Measurements from ENCODE around the gene EHBP1. TPM values are rescaled to one million over a fixed set of nuclear protein-coding genes. Genes with fewer than 3 reads are reported as not detected.

EHBP1 gene
- total and polyA plus RNA-seq, 2 experiments from 2014 or later: 27.2 to 47.9 TPM

DNA sequence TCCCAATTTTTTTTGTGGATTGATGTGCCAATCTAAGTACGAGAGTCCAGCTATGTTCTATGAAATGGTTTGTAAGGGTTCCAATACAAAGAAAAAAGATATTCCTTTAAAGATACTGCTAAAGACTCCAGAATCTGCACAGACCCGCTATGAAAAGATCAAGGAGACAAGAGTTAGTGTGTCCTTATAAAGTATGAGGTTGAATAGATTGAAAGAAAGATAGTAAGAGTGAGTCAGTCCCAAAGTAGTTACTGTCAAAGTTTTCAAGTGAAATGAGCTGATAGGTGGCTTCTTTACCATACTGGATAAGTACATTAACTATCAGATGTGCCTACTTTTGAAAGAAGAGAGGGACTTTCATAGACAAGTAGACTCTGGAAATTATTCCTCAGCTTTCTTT, 17.9 kb upstream of the EHBP1 start:
- Mint-ChIP-seq H3K27ac (no peak overlapping the region), H3K4me1 (no peaks in the 10 kb centered on the region), H3K36me3 (ENCODE audit: low read depth) (no peaks in the 10 kb centered on the region), H3K9me3 (no peaks in the 10 kb centered on the region), H3K4me3 (no peak overlapping the region), H3K27me3 (ENCODE audit: insufficient read depth, low read depth, poor library complexity) (peaks cover 3% of the 10 kb centered on the region)
- Histone ChIP-seq H3K27ac (ENCODE audit: low read depth) (no peak overlapping the region), H3F3A (replicated peaks; ENCODE audit: low read depth) (no peaks in the 10 kb centered on the region), H3K4me3 (no peak overlapping the region), H3K9me2 (ENCODE audit: insufficient read depth) (no peaks in the 10 kb centered on the region), H3K27me3 (ENCODE audit: insufficient read depth) (no peaks in the 10 kb centered on the region), H4K20me1 (replicated peaks; ENCODE audit: insufficient read depth) (no peaks in the 10 kb centered on the region), H3K79me2 (replicated peaks; ENCODE audit: insufficient read depth) (no peaks in the 10 kb centered on the region), H2AFZ (no peak overlapping the region), H3K4me1 (ENCODE audit: insufficient read depth) (no peaks in the 10 kb centered on the region), H3K36me3 (ENCODE audit: insufficient read depth) (no peaks in the 10 kb centered on the region), H3K4me2 (no peak overlapping the region)
- TF ChIP-seq ETS1 (IDR thresholded peaks at IDR 0.05) (no peak), CTCF (conservative IDR thresholded peaks at IDR 0.05; ENCODE audit: low read depth in 2 of 2) (no peak)
- ATAC-seq: no peak
- DNase-seq (ENCODE audit: low spot score): no peak

- H3K27me3 Mint-ChIP-seq (ENCODE audit: insufficient read depth, low read depth, poor library complexity): no peaks in the 10 kb centered on the region
- TF ChIP-seq NANOG (IDR thresholded peaks at IDR 0.05; ENCODE audit: borderline replicate concordance) (no peak), ETS1 (IDR thresholded peaks at IDR 0.05) (no peak), EZH2 (IDR thresholded peaks at IDR 0.05; ENCODE audit: low read depth, unreplicated experiment) (no peak), ZNF331 (CRISPR knock-in tag; IDR thresholded peaks at IDR 0.05; ENCODE audit: low read depth) (no peak), EZH2phosphoT487 (IDR thresholded peaks at IDR 0.05; ENCODE audit: unreplicated experiment) (no peak), POLR2AphosphoS5 (IDR thresholded peaks at IDR 0.05; ENCODE audit: low read depth) (no peak), JUNB (IDR thresholded peaks at IDR 0.05; ENCODE audit: unreplicated experiment) (no peak), CTCF (conservative IDR thresholded peaks at IDR 0.05; ENCODE audit: low read depth in 2 of 2) (no peak)
- TF ChIP-seq, protein P1, sequence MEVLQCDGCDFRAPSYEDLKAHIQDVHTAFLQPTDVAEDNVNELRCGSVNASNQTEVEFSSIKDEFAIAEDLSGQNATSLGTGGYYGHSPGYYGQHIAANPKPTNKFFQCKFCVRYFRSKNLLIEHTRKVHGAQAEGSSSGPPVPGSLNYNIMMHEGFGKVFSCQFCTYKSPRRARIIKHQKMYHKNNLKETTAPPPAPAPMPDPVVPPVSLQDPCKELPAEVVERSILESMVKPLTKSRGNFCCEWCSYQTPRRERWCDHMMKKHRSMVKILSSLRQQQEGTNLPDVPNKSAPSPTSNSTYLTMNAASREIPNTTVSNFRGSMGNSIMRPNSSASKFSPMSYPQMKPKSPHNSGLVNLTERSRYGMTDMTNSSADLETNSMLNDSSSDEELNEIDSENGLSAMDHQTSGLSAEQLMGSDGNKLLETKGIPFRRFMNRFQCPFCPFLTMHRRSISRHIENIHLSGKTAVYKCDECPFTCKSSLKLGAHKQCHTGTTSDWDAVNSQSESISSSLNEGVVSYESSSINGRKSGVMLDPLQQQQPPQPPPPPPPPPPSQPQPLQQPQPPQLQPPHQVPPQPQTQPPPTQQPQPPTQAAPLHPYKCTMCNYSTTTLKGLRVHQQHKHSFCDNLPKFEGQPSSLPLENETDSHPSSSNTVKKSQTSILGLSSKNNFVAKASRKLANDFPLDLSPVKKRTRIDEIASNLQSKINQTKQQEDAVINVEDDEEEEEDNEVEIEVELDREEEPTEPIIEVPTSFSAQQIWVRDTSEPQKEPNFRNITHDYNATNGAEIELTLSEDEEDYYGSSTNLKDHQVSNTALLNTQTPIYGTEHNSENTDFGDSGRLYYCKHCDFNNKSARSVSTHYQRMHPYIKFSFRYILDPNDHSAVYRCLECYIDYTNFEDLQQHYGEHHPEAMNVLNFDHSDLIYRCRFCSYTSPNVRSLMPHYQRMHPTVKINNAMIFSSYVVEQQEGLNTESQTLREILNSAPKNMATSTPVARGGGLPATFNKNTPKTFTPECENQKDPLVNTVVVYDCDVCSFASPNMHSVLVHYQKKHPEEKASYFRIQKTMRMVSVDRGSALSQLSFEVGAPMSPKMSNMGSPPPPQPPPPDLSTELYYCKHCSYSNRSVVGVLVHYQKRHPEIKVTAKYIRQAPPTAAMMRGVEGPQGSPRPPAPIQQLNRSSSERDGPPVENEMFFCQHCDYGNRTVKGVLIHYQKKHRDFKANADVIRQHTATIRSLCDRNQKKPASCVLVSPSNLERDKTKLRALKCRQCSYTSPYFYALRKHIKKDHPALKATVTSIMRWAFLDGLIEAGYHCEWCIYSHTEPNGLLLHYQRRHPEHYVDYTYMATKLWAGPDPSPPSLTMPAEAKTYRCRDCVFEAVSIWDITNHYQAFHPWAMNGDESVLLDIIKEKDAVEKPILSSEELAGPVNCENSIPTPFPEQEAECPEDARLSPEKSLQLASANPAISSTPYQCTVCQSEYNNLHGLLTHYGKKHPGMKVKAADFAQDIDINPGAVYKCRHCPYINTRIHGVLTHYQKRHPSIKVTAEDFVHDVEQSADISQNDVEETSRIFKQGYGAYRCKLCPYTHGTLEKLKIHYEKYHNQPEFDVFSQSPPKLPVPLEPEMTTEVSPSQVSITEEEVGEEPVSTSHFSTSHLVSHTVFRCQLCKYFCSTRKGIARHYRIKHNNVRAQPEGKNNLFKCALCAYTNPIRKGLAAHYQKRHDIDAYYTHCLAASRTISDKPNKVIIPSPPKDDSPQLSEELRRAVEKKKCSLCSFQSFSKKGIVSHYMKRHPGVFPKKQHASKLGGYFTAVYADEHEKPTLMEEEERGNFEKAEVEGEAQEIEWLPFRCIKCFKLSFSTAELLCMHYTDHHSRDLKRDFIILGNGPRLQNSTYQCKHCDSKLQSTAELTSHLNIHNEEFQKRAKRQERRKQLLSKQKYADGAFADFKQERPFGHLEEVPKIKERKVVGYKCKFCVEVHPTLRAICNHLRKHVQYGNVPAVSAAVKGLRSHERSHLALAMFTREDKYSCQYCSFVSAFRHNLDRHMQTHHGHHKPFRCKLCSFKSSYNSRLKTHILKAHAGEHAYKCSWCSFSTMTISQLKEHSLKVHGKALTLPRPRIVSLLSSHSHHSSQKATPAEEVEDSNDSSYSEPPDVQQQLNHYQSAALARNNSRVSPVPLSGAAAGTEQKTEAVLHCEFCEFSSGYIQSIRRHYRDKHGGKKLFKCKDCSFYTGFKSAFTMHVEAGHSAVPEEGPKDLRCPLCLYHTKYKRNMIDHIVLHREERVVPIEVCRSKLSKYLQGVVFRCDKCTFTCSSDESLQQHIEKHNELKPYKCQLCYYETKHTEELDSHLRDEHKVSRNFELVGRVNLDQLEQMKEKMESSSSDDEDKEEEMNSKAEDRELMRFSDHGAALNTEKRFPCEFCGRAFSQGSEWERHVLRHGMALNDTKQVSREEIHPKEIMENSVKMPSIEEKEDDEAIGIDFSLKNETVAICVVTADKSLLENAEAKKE (CRISPR knock-in tag; IDR thresholded peaks at IDR 0.05): no peak
Observed at GRCh38 chr2:62688771-62689170, 16.7 kb upstream of the EHBP1 start.

More at GRCh38 chr2:62688771-62689170, 16.7 kb upstream of the EHBP1 start:
- Mint-ChIP-seq H3K27ac (no peak overlapping the region), H3K4me3 (no peak overlapping the region), H3K4me1 (no peaks in the 10 kb centered on the region), H3K36me3 (ENCODE audit: low read depth) (no peaks in the 10 kb centered on the region), H3K9me3 (no peaks in the 10 kb centered on the region)
- DNase-seq (ENCODE audit: low spot score) (no peak), ATAC-seq (no peak)
- H3K27me3 ChIP-seq (ENCODE audit: insufficient read depth): no peaks in the 10 kb centered on the region
- H3F3A ChIP-seq (replicated peaks; ENCODE audit: low read depth): no peaks in the 10 kb centered on the region
- H3K79me2 ChIP-seq (replicated peaks; ENCODE audit: insufficient read depth): no peaks in the 10 kb centered on the region
- H2AFZ ChIP-seq: no peak overlapping the region
- H3K4me2 ChIP-seq: no peak overlapping the region
- no peak overlapping the region for H3K4me3 ChIP-seq
- no peaks in the 10 kb centered on the region for H4K20me1 ChIP-seq (replicated peaks; ENCODE audit: insufficient read depth)
- no peaks in the 10 kb centered on the region for H3K36me3 ChIP-seq (ENCODE audit: insufficient read depth)
- H3K9me2 ChIP-seq (ENCODE audit: insufficient read depth): no peaks in the 10 kb centered on the region
- no peak overlapping the region for H3K27ac ChIP-seq (ENCODE audit: low read depth)
- H3K4me1 ChIP-seq (ENCODE audit: insufficient read depth): no peaks in the 10 kb centered on the region

All from GM23338 (cell line).